H1 (cell line): ENCODE results near the gene HSD17B1. TPM values are rescaled to one million over a fixed set of nuclear protein-coding genes. Genes with fewer than 3 reads are reported as not detected.

Experiments used
- CTCF ChIA-PET: fragments of 300-600 bp; sonication (Branson Sonifier 250); formaldehyde crosslinking; loops from one replicate; lab custom pipeline; 2021; ENCODE audit not compliant: partially characterized antibody; lab: Charles Lee
- POLR2A ChIA-PET: fragments of 300-600 bp; sonication (Branson Sonifier 250); formaldehyde crosslinking; loops from one replicate; lab custom pipeline; 2021; ENCODE audit warnings: inconsistent platforms; ENCODE audit not compliant: partially characterized antibody; lab: Charles Lee
- DNase-seq, 2 experiments: peaks; one replicate each; pipeline versions ENCODE4 v3.0.0 to v3.0.0-alpha.2; 2010 to 2022; ENCODE audit warnings: low spot score in 2 of 2, low read depth in 1 of 2, mixed read lengths in 1 of 2
- FAIRE-seq: peaks from 2 replicates; lab custom pipeline; 2011; peaks lifted over from hg19 to GRCh38; lab: Jason Lieb, UNC
- H2AFZ ChIP-seq: 2 replicates; pipeline ENCODE4 v1.8.1; 2012; ENCODE audit warnings: low read length, inconsistent platforms
- H2AK5ac ChIP-seq: 2 replicates; pipeline ENCODE4 v1.6.1; 2013; ENCODE audit warnings: low read depth, low read length
- H2BK120ac ChIP-seq: replicated peaks from 2 replicates; pipeline ENCODE3; 2013; ENCODE audit warnings: low read depth, low read length, inconsistent platforms
- H2BK12ac ChIP-seq: 2 replicates; pipeline ENCODE4 v1.6.1; 2013; ENCODE audit warnings: low read depth, low read length
- H2BK15ac ChIP-seq: 2 replicates; pipeline ENCODE4 v1.6.1; 2013; ENCODE audit warnings: low read length
- H2BK20ac ChIP-seq: 2 replicates; pipeline ENCODE4 v1.6.1; 2013; ENCODE audit warnings: low read length
- H2BK5ac ChIP-seq: 2 replicates; pipeline ENCODE4 v1.6.1; 2013; ENCODE audit warnings: low read depth, low read length
- H3K14ac ChIP-seq: 2 replicates; pipeline ENCODE4 v1.6.1; 2013; ENCODE audit warnings: inconsistent platforms; ENCODE audit not compliant: insufficient read length
- H3K18ac ChIP-seq: 2 replicates; pipeline ENCODE4 v1.6.1; 2013; ENCODE audit warnings: low read length; ENCODE audit errors: extremely low read depth
- H3K23ac ChIP-seq: 2 replicates; pipeline ENCODE4 v1.6.1; 2013; ENCODE audit warnings: inconsistent platforms; ENCODE audit not compliant: insufficient read length
- H3K23me2 ChIP-seq: 2 replicates; pipeline ENCODE4 v1.6.1; 2013; ENCODE audit warnings: low read depth, low read length
- H3K27ac ChIP-seq: 2 replicates; pipeline ENCODE4 v1.6.1; 2011; ENCODE audit warnings: low read depth, low read length, inconsistent platforms
- H3K27me3 ChIP-seq, 4 experiments: replicated peaks in 1 of 4; 1 replicate in 1 of 4; 2 replicates in 3 of 4; pipeline versions ENCODE4 v1.6.1 to v1.8.1; 2011 to 2013; ENCODE audit warnings: low read length in 3 of 4, mild to moderate bottlenecking in 3 of 4, inconsistent platforms in 2 of 4, mixed read lengths in 2 of 4, moderate library complexity in 1 of 4; ENCODE audit not compliant: control insufficient read depth in 3 of 4, insufficient read depth in 3 of 4; ENCODE audit errors: extremely low read depth in 1 of 4
- H3K36me3 ChIP-seq, 4 experiments: 2 replicates each; pipeline versions ENCODE4 v1.6.1 to v1.8.1; 2011 to 2013; ENCODE audit warnings: mild to moderate bottlenecking in 4 of 4, low read length in 3 of 4, moderate library complexity in 2 of 4, control low read depth in 1 of 4, inconsistent platforms in 1 of 4; ENCODE audit not compliant: insufficient read depth in 4 of 4, control insufficient read depth in 2 of 4
- H3K4ac ChIP-seq: replicated peaks from 2 replicates; pipeline ENCODE3; 2013; ENCODE audit warnings: low read length, low read depth, mixed read lengths, inconsistent platforms; ENCODE audit not compliant: insufficient read length
- H3K4me1 ChIP-seq, 4 experiments: replicated peaks in 1 of 4; 1 replicate in 1 of 4; 2 replicates in 3 of 4; pipeline versions ENCODE4 v1.6.1 to v1.8.1; 2011 to 2013; ENCODE audit warnings: low read length in 3 of 4, inconsistent platforms in 2 of 4, mixed read lengths in 1 of 4; ENCODE audit not compliant: insufficient read depth in 4 of 4, control insufficient read depth in 3 of 4
- H3K4me2 ChIP-seq, 2 experiments: 2 replicates each; pipeline versions ENCODE4 v1.6.1 to v1.8.1; 2011 to 2013; ENCODE audit warnings: low read depth in 2 of 2, low read length in 2 of 2, control low read depth in 1 of 2, inconsistent platforms in 1 of 2, mild to moderate bottlenecking in 1 of 2; ENCODE audit not compliant: insufficient read depth in 1 of 2
- H3K4me3 ChIP-seq, 4 experiments: fragments of 200-600, 300-600 bp in 1 of 4; sonication (generic), shearing (Covaris generic), sonication (Bioruptor Twin) in 1 of 4; 2 replicates each; pipeline versions ENCODE4 v1.5.1 to v1.8.1; 2011 to 2016; ENCODE audit warnings: low read length in 4 of 4, low read depth in 3 of 4, control low read depth in 2 of 4, inconsistent platforms in 2 of 4, mild to moderate bottlenecking in 2 of 4, mixed read lengths in 1 of 4, moderate library complexity in 1 of 4; ENCODE audit not compliant: insufficient read depth in 2 of 4; ENCODE audit errors: extremely low read depth in 1 of 4
- H3K56ac ChIP-seq: replicated peaks from 2 replicates; pipeline ENCODE3; 2013; ENCODE audit warnings: low read depth, mild to moderate bottlenecking, mixed read lengths, low read length, inconsistent platforms; ENCODE audit not compliant: insufficient read length
- H3K79me1 ChIP-seq: 2 replicates; pipeline ENCODE4 v1.6.1; 2013; ENCODE audit warnings: low read depth, low read length, control low read depth
- H3K79me2 ChIP-seq, 2 experiments: 2 replicates each; pipeline versions ENCODE4 v1.6.1 to v1.8.1; 2012 to 2013; ENCODE audit warnings: low read length in 2 of 2, mild to moderate bottlenecking in 2 of 2, inconsistent platforms in 1 of 2; ENCODE audit not compliant: insufficient read depth in 2 of 2, control insufficient read depth in 1 of 2
- H3K9ac ChIP-seq, 4 experiments: replicated peaks in 1 of 4; 1 replicate in 1 of 4; 2 replicates in 3 of 4; pipeline versions ENCODE4 v1.6.1 to v1.8.1; 2011 to 2013; ENCODE audit warnings: low read depth in 3 of 4, low read length in 3 of 4, control low read depth in 2 of 4, mild to moderate bottlenecking in 2 of 4, moderate library complexity in 2 of 4, inconsistent platforms in 1 of 4; ENCODE audit errors: extremely low read depth in 1 of 4
- H3K9me3 ChIP-seq, 2 experiments: 2 replicates each; pipeline versions ENCODE4 v1.6.1 to v1.8.1; 2012 to 2013; ENCODE audit warnings: mild to moderate bottlenecking in 2 of 2, moderate library complexity in 2 of 2, control low read depth in 1 of 2, inconsistent platforms in 1 of 2, low read depth in 1 of 2, low read length in 1 of 2, mixed read lengths in 1 of 2; ENCODE audit not compliant: insufficient read depth in 2 of 2
- H4K20me1 ChIP-seq, 2 experiments: replicated peaks in 1 of 2; 2 replicates each; pipeline versions ENCODE3 to v1.8.1; 2011 to 2013; ENCODE audit warnings: inconsistent platforms in 2 of 2, low read length in 2 of 2, mild to moderate bottlenecking in 1 of 2; ENCODE audit not compliant: insufficient read depth in 2 of 2, control insufficient read depth in 1 of 2
- H4K5ac ChIP-seq: 2 replicates; pipeline ENCODE4 v1.6.1; 2013; ENCODE audit warnings: low read length, low read depth, mixed read lengths, inconsistent platforms; ENCODE audit not compliant: insufficient read length
- H4K8ac ChIP-seq: 2 replicates; pipeline ENCODE4 v1.8.0; 2013; ENCODE audit warnings: mild to moderate bottlenecking, moderate library complexity, low read length, inconsistent platforms; ENCODE audit not compliant: insufficient read depth; ENCODE audit errors: extremely low read depth
- H4K91ac ChIP-seq: replicated peaks from 2 replicates; pipeline ENCODE3; 2013; ENCODE audit warnings: low read length, mixed read lengths, inconsistent platforms; ENCODE audit not compliant: insufficient read length
- BCL11A ChIP-seq, 2 experiments: IDR thresholded peaks; one replicate each; pipeline ENCODE4 v1.6.1; 2011; ENCODE audit warnings: low read depth in 2 of 2, low read length in 2 of 2, mild to moderate bottlenecking in 2 of 2
- CHD1 ChIP-seq: IDR thresholded peaks from 2 replicates; pipeline ENCODE4 v1.6.1; 2012; ENCODE audit warnings: low read depth, low read length, improper control_type of control experiment
- CREB1 ChIP-seq: IDR thresholded peaks from 2 replicates; pipeline ENCODE4 v1.6.1; 2012; ENCODE audit warnings: inconsistent platforms
- EP300 ChIP-seq, 2 experiments: IDR thresholded peaks; 1 replicate in 1 of 2; 2 replicates in 1 of 2; pipeline ENCODE4 v1.6.1; 2011 to 2012; ENCODE audit warnings: low read depth in 2 of 2, low read length in 2 of 2, mild to moderate bottlenecking in 2 of 2, borderline replicate concordance in 1 of 2, inconsistent platforms in 1 of 2, moderate library complexity in 1 of 2
- JUN ChIP-seq: IDR thresholded peaks from 2 replicates; pipeline ENCODE4 v1.6.1; 2011; ENCODE audit warnings: low read depth, mild to moderate bottlenecking, improper control_type of control experiment, low read length
- NRF1 ChIP-seq: IDR thresholded peaks from 2 replicates; pipeline ENCODE4 v1.6.1; 2011; ENCODE audit warnings: mild to moderate bottlenecking, low read depth, low read length, improper control_type of control experiment
- RBBP5 ChIP-seq: IDR thresholded peaks from 2 replicates; pipeline ENCODE4 v1.7.1; 2012; ENCODE audit warnings: low read depth, mild to moderate bottlenecking, inconsistent platforms, low read length, moderate library complexity, borderline replicate concordance
- RNF2 ChIP-seq: fragments of 200-900, 300-1000 bp; sonication (generic); IDR thresholded peaks from 2 replicates; pipeline ENCODE4 v1.7.1; 2016; ENCODE audit warnings: borderline replicate concordance, low read depth, mild to moderate bottlenecking, antibody characterized with exemption, low read length; ENCODE audit not compliant: poor library complexity, severe bottlenecking; ENCODE audit errors: missing control alignments
- RXRA ChIP-seq: IDR thresholded peaks from 2 replicates; pipeline ENCODE4 v1.6.1; 2011; ENCODE audit warnings: low read depth, mild to moderate bottlenecking, low read length, moderate library complexity; ENCODE audit not compliant: insufficient read depth
- WGBS, 2 experiments: shearing (Covaris generic) in 1 of 2; methylation state at CpG; one replicate each; pipeline versions ENCODE4 v1.1.6 to v1.1.7; 2013 to 2015; ENCODE audit warnings: low lambda C conversion rate in 2 of 2, mixed read lengths in 2 of 2, inconsistent platforms in 1 of 2, low coverage in 1 of 2, missing lambda C conversion rate in 1 of 2; ENCODE audit not compliant: insufficient replicate concordance in 2 of 2, insufficient coverage in 1 of 2, insufficient read length in 1 of 2; ENCODE audit errors: extremely low coverage in 1 of 2, missing lambda C conversion rate in 1 of 2; 5-methylcytosine and 5-hydroxymethylcytosine counted together
- polyA plus RNA-seq, 7 experiments: library from polyadenylated mRNA; depleted of rRNA in 3 of 7; stranded (reverse) in 5 of 7; unstranded in 2 of 7; fragments of >200 nt in 5 of 7; fragments of 200-250 nt in 2 of 7; gene quantifications; 1 replicate in 5 of 7; 2 replicates in 1 of 7; 4 replicates in 1 of 7; pipeline versions ENCODE4 v1.2.1 to v1.2.3, GENCODE V29; 2011 to 2013; ENCODE audit warnings: missing spikeins in 2 of 7, mixed read lengths in 2 of 7
- total RNA-seq: library from RNA; stranded (reverse); fragmentation: NEBNext Ultra II Directional; extraction: Animal tissue kit (Norgen Biotek cat#: 25700); gene quantifications from 2 replicates; pipeline ENCODE4 v1.2.1, GENCODE V29; 2021
- TF ChIP-seq, protein P1 (sequence below): IDR thresholded peaks from 2 replicates; pipeline ENCODE4 v1.6.1; 2012; ENCODE audit warnings: inconsistent platforms
- TF ChIP-seq, protein P2 (sequence below): IDR thresholded peaks from 2 replicates; pipeline ENCODE4 v1.6.1; 2011; ENCODE audit warnings: low read depth, mild to moderate bottlenecking, low read length; ENCODE audit not compliant: insufficient read depth

The HSD17B1 gene
- total and polyA plus RNA-seq, 2 of the 8 experiments (the other 6 are each of a cell fraction or from before 2014, with no cell fraction given), result 0.88 to 1.0 TPM

DNA sequence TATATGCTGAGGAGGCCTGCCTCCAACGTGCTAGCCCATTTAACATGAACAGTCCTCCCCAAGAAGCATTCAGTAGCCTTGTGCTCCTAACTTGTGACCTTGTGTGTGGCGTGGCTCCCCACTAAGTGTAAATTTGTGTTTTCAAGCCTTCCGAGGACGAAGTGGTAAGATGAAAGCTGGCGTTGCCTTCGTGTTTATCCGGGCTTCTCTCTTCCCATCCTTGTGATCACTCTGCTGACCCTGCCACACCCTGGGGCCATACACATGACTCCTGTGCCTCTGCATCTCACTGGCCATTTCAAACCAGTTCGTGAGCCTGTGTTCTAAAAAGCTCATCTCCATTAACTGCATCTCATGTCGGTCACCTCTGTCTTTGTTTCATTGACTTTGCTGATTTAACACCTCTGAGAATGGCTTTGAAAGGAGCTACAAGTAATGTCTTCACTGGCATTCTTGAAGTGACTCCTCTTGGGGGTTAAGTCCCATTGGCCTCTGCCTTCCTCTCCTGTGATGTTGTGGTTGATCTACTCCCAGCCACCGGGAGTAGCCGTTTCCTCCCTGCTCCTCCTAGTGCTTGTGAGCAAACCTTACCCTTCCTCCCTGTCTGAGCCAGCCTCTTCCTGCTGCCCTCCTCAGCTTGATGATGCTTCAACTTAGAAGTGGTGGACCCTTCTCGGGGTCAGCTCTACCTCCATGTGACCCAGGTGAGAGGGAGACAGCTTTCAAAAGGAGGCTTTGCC lies 44.1 kb upstream of the HSD17B1 start:
- Histone ChIP-seq H2BK20ac (no peak overlapping the region), H3K23ac (no peak overlapping the region), H4K91ac (no peak overlapping the region), H3K79me2 (no peaks in the 10 kb centered on the region), H2BK15ac (no peak overlapping the region), H3K79me1 (no peaks in the 10 kb centered on the region), H3K4me2 (no peak overlapping the region), H3K56ac (no peak overlapping the region), H2BK120ac (no peak overlapping the region), H3K9me3 (no peaks in the 10 kb centered on the region), H3K27ac (no peak overlapping the region), H3K4ac (no peak overlapping the region), H2BK5ac (no peak overlapping the region), H3K36me3 (peaks cover 0 to 16% (median 9%) of the 10 kb centered on the region in 4 experiments; a peak in 6 of 8 replicates), H3K27me3 (no peaks in the 10 kb centered on the region), H2AFZ (no peak overlapping the region), H4K5ac (no peak overlapping the region), H4K8ac (no peak overlapping the region), H3K14ac (no peak overlapping the region), H3K4me1 (no peaks in the 10 kb centered on the region), H3K18ac (no peak overlapping the region), H3K23me2 (no peaks in the 10 kb centered on the region), H3K9ac (no peak overlapping the region), H2AK5ac (no peak overlapping the region), H4K20me1 (no peaks in the 10 kb centered on the region), H2BK12ac (no peak overlapping the region), H3K4me3 (no peak overlapping the region)
- ChIA-PET POLR2A (interaction anchor here (0.9 to 1.7 kb wide), 2 partner anchors 14 to 86 kb away, joined by 3 to 4 read pairs; partner anchors contain the start of gene CAVIN1), CTCF (interaction anchor here (0.7 to 6.6 kb wide), 7 partner anchors 10 to 196 kb away, joined by 3 to 57 read pairs (median 6); no protein-coding TSS in a partner anchor)
- no peak for FAIRE-seq
- DNase-seq, result no peak
- 91% methylated on average over 12 of the region's 12 CpGs; no CpG with 5 or more reads in 1 of the 2 experiments for WGBS, 2 experiments
- TF ChIP-seq EP300 (IDR thresholded peaks at IDR 0.05; ENCODE audit: borderline replicate concordance in 1 of 2, low read depth in 2 of 2, low read length in 2 of 2), result no peak
- TF ChIP-seq, protein P1, sequence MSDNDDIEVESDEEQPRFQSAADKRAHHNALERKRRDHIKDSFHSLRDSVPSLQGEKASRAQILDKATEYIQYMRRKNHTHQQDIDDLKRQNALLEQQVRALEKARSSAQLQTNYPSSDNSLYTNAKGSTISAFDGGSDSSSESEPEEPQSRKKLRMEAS, result no peak
- no peak for TF ChIP-seq JUN
- no peak for TF ChIP-seq RXRA
- TF ChIP-seq, protein P2, sequence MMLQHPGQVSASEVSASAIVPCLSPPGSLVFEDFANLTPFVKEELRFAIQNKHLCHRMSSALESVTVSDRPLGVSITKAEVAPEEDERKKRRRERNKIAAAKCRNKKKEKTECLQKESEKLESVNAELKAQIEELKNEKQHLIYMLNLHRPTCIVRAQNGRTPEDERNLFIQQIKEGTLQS, result no peak
- no peak for TF ChIP-seq RNF2
- TF ChIP-seq BCL11A (IDR thresholded peaks at IDR 0.05; ENCODE audit: low read depth in 2 of 2, low read length in 2 of 2), result no peak
- no peak for TF ChIP-seq NRF1
- TF ChIP-seq CHD1, result no peak
- TF ChIP-seq CREB1, result no peak
- TF ChIP-seq RBBP5, result no peak
